GM18526 (cell line): ENCODE data around the gene EIF3D.

Experiments
- POLR2A ChIP-seq: IDR thresholded peaks from 3 replicates; pipeline ENCODE4 v1.6.1; 2011; ENCODE audit not compliant: insufficient read length; ENCODE audit errors: extremely low read depth

Gene EIF3D

GRCh38 chr22:36561291-36561811 lies 32.4 kb upstream of the EIF3D start:
- no peak for TF ChIP-seq POLR2A

DNA sequence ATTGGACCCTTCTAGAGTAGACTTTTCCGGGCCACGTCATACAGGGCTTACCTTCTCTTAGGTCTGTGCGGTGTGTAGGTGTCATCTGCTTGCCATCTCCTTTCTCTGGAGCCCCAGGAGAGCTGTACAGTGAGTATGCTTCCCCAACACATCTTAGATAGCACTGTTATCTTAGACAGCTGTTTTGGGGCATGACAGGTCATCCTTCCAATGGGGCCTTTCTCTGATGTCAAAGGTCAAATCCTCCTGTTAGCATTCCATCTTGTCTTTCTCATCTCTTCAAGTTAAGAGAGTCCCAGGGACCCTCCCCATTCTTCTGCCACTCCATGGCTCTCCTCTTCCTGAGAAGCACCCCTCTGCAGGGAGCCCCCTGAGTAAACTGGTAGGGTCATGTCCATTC lies 31.0 kb upstream of the EIF3D start:
- TF ChIP-seq POLR2A: no peak

GRCh38 chr22:36554098-36554497 lies 25.1 kb upstream of the EIF3D start:
- no peak for TF ChIP-seq POLR2A

GRCh38 chr22:36552289-36552688 lies 23.3 kb upstream of the EIF3D start:
- TF ChIP-seq POLR2A: no peak

DNA sequence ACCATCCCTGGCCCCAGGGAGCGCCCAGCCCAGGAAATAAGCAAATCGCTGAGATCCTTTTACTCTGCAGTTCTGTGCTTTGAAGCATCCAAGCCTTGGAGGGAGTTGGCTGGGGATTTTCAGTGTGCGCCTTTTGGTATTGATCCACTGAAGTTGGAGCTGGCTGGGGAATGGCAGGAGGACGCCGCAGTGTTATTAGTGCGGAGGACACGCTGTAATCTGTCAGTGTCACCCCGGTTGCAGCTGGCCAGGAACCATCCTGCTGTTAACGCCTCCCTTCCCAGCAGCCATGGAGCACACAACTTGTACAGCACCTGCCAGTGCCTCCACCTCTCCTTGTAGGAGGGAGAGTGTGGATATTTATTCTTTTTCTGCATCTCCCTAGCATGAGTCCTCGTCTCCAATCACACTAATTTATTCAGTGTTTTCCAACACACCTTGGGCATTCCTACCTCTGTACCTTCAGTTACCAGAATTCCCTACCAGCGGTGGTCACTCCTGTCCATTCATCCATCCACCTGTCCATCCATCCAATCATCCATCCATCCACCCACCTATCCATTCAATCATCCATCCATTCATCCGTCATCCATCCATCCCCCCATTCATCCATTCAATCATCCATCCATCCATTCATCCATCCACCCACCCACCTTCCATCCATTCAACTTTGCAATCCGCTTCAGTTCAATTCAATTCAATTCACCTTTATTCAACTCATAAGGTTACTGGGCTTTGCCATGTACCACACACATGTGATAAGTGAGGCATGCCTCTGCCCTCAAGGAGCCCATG lies 21.9 kb upstream of the EIF3D start:
- TF ChIP-seq POLR2A: no peak

- no peak for TF ChIP-seq POLR2A
Measured at GRCh38 chr22:36549033-36549432, 20.1 kb upstream of the EIF3D start.

DNA sequence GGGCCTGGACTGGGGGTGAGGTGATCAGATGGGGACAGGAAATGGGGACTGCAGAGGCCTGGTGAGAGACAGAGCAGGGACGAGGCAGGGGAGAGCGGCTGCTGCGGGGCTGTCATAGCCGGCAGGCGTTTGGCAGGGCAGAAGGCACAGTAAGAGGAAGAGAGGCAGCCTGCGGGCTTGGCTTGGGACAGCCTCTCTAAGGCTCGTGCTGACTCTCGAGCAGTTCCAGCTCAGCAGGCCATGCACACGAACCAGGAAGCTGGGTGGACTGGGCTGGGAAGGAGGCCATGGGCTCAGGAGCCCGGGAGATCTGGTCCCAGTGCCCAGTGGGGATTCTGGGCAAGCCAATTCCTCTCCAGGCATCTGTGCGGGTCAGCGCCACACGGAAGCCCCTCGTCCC lies 19.6 kb upstream of the EIF3D start:
- TF ChIP-seq POLR2A: no peak

GRCh38 chr22:36546932-36547331 lies 18.0 kb upstream of the EIF3D start:
- TF ChIP-seq POLR2A: no peak

- TF ChIP-seq POLR2A: no peak
Measured at GRCh38 chr22:36546092-36546804, 17.3 kb upstream of the EIF3D start.

GRCh38 chr22:36544107-36544620 lies 15.2 kb upstream of the EIF3D start:
- no peak for TF ChIP-seq POLR2A

DNA sequence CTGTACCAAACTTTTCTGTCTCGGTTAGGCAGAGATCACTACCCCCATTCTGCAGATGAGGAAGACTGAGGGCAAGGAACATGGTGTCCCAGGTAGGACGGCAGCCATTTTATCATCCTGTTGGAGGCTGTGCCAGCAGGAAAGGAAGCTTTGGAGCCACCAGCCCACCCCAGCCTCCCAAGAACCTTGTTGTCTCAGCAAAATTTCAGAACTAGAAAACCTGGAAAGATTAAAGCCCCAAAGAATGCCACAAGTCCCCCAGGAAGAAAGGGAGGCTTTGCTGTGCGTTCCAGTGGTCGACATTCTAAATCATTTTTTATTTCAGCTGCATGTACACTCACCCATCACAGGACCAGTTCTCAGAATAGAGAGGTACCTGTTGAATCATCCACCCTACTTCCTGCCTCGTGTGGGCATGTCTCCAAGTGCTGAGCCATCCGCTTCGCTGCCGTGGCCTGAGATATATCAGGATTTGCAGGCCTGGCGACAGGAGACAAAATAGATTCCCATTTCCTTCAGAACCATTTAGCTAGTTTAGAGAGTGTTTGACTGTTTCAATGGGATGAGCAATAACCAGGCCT lies 13.0 kb upstream of the EIF3D start:
- TF ChIP-seq POLR2A: no peak

DNA sequence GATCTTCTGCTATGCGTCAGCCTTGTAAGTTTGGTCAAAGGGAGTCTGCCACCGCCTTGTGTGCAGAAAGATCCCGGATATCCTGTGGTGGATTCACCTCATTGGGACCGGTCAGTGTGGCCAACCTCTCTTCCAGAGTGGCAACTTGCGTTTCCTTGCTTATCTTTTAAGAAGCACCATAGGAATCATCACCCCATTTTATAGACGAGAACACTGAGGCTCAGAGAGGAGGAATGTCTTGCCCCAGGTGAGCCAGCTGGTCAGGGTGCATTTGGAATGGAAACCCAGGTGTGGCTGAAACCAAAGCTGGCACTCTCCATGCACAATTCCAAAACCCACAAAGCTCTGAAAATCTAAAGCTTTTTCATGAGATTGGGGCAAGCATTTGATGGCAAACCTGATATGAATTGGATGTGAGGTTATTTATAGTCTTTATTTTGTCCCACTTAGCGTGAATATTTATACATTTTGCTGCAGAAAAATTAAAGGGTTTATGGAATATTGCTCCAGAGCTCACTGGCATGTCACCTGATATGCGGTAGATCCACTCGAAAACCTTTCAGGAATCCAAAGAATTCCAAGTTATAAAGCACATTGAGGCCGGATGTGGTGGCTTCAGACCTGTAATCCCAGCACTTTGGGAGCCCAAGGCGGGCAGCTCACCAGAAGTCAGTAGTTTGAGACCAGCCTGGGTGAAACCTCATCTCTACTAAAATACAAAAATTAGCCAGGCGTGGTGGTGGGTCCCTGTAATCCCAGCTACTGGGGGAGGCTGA lies 12.1 kb upstream of the EIF3D start:
- no peak for TF ChIP-seq POLR2A

DNA sequence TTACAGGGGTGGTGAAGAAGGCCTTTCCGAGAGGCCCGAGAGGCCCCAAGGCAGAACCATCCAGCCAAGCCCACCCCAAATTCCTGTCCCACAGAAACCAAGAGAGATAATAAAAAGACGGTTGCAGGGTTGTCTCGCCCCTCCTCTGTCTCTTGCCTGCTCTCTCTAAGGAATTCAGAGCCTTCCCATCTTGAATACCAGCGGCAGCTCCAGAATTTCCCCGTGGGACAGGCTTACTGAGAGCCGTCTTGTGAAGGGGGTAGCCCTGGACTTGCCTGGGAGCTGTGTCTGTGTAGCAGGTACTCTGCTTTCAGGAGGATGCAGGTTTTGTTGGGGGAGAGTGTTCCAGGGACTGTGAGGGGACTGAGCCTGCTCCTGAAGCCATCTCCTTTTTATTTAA lies 9.6 kb upstream of the EIF3D start:
- no peak for TF ChIP-seq POLR2A

- no peak for TF ChIP-seq POLR2A
Measured at GRCh38 chr22:36536717-36537116, 7.8 kb upstream of the EIF3D start.

DNA sequence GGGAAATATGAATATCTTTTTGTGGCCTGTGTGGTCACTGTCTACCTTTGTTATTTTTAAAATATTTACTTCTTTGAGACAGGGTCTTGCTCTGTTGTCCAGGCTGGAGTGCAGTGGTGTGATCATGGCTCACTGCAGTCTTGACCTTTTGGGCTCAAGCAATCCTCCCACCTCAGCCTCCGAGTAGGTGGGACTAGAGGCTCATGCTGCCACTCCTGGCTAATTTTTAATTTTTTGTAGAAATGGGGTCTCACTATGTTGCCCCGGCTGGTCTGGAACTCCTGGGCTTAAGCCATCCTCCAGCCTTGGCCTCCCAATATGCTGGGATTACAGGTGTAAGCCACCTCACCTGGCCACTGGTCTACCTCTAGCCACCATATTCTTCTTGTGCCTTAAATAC lies 3.5 kb upstream of the EIF3D start:
- no peak for TF ChIP-seq POLR2A
